Mucosa of descending colon (tissue), 3 donors: Measurements from ENCODE around the gene ITK. TPM values are rescaled to one million over a fixed set of nuclear protein-coding genes. Genes with fewer than 3 reads are reported as not detected.

Source experiments
- ATAC-seq: fragments of 200-7000 bp; cut with Tn5 transposase; one replicate; pipeline ENCODE4 v1.9.1; 2020; ENCODE audit warnings: mild to moderate bottlenecking, moderate library complexity
- DNase-seq, 3 donors: peaks; one replicate each; pipeline ENCODE4 v3.0.0-alpha.2; 2020
- H3K36me3 ChIP-seq: fragments of 200-600 bp; one replicate; pipeline ENCODE4 v1.8.0; 2021; ENCODE audit warnings: low read depth, mild to moderate bottlenecking
- H3K4me1 ChIP-seq: fragments of 200-600 bp; one replicate; pipeline ENCODE4 v1.8.0; 2021; ENCODE audit warnings: low read depth, mild to moderate bottlenecking
- H3K4me3 ChIP-seq: fragments of 200-600 bp; one replicate; pipeline ENCODE4 v1.8.0; 2021; ENCODE audit warnings: mild to moderate bottlenecking
- H3K9me3 ChIP-seq: fragments of 200-600 bp; one replicate; pipeline ENCODE4 v1.8.0; 2021; ENCODE audit warnings: mild to moderate bottlenecking
- intact Hi-C, 2 donors: fragments of 100-400 bp; cut with DNase I in 1 of 2; cut with micrococcal nuclease in 1 of 2; formaldehyde crosslinking; loops; one replicate each; pipeline versions ENCODE4 v1.11.0 to v1.11.1; 2022; cut with DNase I, micrococcal nuclease
- total RNA-seq, 3 donors: library from RNA; stranded (reverse); fragmentation: NEBNext Ultra II Directional in 2 of 3; extraction: Animal tissue kit (Norgen Biotek cat#: 25700) in 2 of 3; gene quantifications; one replicate each; pipeline versions ENCODE4 v1.2.1 to v1.2.4, GENCODE V29; 2021 to 2023
- TF ChIP-seq, protein P1 (sequence below): fragments of 200-600 bp; IDR thresholded peaks from one replicate; pipeline ENCODE4 v1.8.0; 2022; ENCODE audit warnings: antibody characterized with exemption, mild to moderate bottlenecking
- donor health status: DM: no; HTN: no; CAD: no; lungs with moderate emphysema.
- donor health status: DM: no; HTN: no; CAD: no.
- donor health status: DM: no; HTN: yes; CAD: no.

The ITK gene
- total RNA-seq, 3 donors from 2014 or later: 2.6 to 5.7 (median 2.7) TPM

DNA sequence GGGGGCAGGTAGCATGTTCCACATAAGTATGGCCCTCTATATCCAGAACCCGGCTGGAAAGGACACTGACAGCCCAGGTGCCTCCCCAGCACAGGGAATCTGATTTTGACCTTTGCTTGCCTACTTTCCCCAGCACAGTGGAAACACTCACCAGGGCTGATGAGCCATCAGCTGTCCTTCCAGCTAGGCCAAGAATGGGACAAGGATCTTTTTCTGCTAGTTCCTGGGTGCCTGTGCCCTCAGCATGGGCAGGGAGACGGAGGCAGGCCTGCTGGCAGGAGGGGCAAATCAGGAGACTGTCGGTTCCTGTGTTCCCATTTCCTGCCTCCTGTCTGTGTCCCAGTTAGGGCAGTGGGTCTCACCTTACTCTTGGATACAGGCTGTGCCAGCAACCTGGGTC is 86.4 kb downstream of the ITK start:
- no peaks in the 10 kb centered on the region for H3K9me3 ChIP-seq
- ATAC-seq (no peak), DNase-seq (no peak)
- intact Hi-C loops: no loop called here
- H3K4me3 ChIP-seq: no peak overlapping the region
- peaks cover 16% of the 10 kb centered on the region for H3K4me1 ChIP-seq
- H3K36me3 ChIP-seq: no peaks in the 10 kb centered on the region
- TF ChIP-seq, protein P1, sequence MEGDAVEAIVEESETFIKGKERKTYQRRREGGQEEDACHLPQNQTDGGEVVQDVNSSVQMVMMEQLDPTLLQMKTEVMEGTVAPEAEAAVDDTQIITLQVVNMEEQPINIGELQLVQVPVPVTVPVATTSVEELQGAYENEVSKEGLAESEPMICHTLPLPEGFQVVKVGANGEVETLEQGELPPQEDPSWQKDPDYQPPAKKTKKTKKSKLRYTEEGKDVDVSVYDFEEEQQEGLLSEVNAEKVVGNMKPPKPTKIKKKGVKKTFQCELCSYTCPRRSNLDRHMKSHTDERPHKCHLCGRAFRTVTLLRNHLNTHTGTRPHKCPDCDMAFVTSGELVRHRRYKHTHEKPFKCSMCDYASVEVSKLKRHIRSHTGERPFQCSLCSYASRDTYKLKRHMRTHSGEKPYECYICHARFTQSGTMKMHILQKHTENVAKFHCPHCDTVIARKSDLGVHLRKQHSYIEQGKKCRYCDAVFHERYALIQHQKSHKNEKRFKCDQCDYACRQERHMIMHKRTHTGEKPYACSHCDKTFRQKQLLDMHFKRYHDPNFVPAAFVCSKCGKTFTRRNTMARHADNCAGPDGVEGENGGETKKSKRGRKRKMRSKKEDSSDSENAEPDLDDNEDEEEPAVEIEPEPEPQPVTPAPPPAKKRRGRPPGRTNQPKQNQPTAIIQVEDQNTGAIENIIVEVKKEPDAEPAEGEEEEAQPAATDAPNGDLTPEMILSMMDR: no peak

DNA sequence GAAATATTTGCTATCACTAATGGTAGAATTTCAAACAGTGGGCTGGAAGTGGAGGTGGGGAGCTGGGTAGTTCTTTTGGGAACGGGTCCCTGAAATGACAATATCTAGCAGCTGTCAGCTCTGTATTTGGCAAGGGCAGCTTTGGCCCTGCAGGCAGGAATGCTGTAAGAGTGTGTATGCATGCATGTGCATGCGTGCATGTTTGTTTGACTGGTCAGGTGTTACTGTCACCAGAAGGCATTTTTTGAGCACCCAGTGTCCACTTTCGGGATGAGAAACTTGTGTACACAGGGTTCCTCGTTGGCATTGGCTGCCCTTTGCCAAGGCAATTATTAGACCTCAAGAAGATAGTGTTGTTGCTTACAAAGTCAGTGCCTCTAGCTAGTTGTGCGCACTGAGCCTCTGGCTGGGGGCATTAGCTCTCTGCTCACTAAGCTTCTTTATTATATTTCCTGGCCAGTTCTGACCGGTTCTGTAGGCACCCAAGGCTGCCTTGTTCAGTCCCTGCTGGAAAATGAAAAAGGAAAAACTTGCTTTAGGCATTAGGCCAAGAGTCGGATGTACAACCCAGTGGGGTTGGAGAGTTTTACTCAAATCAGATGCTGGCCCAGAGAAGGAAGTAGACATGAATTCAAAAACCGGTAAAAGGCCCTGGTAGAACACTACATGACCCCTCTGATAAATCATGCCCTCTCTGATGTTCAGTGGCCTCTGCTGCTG is 87.3 kb downstream of the ITK start:
- no peaks in the 10 kb centered on the region for H3K9me3 ChIP-seq
- DNase-seq (no peak), ATAC-seq (no peak)
- intact Hi-C loops: no loop called here
- TF ChIP-seq, protein P1: no peak
- H3K4me3 ChIP-seq: no peak overlapping the region
- H3K36me3 ChIP-seq: no peaks in the 10 kb centered on the region
- peaks cover 16% of the 10 kb centered on the region for H3K4me1 ChIP-seq

DNA sequence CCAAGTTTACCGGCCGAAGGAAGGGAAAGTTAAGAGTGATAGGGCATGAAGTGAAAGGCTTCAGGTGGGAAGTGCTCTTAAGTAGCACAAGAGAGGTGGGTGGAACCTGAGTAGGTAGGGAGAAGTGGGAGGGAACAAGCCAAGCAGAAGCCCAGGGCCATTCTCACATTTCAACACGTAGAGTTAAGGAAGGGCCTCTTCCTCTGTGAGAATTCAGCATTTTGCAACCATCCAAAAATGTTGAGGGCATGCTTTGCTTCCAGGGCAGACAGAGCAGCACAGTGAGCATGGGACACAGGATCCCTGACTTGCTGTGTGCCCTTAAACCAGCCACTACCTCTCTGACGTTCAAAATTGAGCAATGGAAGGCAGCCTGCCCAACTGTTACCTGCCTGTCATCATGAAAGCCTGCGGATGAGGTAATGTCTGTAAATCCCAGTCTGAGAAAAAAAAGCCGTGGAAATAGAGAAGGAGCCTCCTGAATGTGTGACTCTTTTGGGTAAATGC is 88.6 kb downstream of the ITK start:
- Histone ChIP-seq H3K36me3 (no peaks in the 10 kb centered on the region), H3K4me3 (no peak overlapping the region), H3K9me3 (no peaks in the 10 kb centered on the region), H3K4me1 (peaks cover 16% of the 10 kb centered on the region)
- intact Hi-C loops: no loop called here
- DNase-seq: no peak
- TF ChIP-seq, protein P1: no peak
- ATAC-seq: no peak

DNA sequence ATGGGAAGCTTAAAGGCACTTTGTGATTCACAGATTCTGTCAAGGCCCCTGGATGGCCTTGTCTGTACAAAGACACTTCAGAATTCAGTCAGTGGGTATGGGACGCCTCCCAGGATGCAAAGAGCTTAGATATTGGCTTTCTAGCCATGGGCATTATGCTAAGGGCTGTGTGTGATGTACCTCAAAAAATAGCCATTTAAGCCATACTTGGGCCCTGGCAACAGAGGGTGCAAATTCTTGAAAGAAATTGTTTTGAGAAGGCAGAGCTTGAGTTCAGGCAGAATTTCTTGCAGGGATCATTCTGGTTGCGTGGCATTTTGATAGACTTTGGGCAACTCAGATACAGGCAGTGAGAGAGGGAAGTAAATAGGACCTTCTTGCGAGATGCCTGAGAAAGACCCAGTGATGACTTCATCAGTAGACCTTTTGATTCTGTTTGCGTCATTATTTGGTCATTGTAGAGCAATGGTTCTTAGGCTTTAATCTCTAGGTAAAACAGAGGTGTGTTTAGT is 89.2 kb downstream of the ITK start:
- H3K9me3 ChIP-seq: no peaks in the 10 kb centered on the region
- no peaks in the 10 kb centered on the region for H3K36me3 ChIP-seq
- peaks cover 16% of the 10 kb centered on the region for H3K4me1 ChIP-seq
- no peak for ATAC-seq
- no peak for DNase-seq
- TF ChIP-seq, protein P1: no peak
- intact Hi-C loops: no loop called here
- H3K4me3 ChIP-seq: no peak overlapping the region

DNA sequence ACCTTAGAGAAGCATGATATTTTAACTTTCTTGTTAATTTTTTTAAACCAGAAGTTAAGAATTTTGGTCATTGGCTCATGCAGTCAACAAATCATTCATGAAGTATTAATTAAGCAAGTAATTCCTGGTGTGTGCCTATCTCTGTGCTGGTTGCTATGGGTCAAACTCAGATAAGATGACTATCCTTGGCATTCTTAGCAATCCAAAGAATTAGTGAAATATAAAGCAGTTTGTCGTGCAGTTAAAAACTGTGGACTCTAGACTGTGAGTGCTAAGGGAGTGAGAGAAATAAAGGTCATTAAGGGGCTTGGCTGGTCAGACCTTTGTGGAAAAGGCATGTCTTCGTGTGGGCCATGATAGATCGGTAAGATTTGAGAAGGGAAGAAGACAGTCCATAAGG is 90.1 kb downstream of the ITK start:
- Histone ChIP-seq H3K9me3 (no peaks in the 10 kb centered on the region), H3K4me3 (no peak overlapping the region), H3K36me3 (no peaks in the 10 kb centered on the region), H3K4me1 (peaks cover 11% of the 10 kb centered on the region)
- intact Hi-C loops: no loop called here
- TF ChIP-seq, protein P1: no peak
- ATAC-seq: no peak
- DNase-seq: no peak
